GM19240 (cell line): Measurements from ENCODE around the gene C4orf33.
"Not testable (repeated sequence)": the region's sequence is repeated elsewhere in the genome, so short reads cannot be mapped to it uniquely, and the experiment has no call there.

Source experiments
- DNase-seq: peaks from one replicate; pipeline ENCODE4 v3.0.0; 2011; ENCODE audit warnings: low spot score; ENCODE audit not compliant: insufficient read length

C4orf33 gene

GRCh38 chr4:129095811-129096454 is at the start of gene C4orf33:
TSS of gene C4orf33 (plus strand) at chr4:129096152. CDS start at chr4:129102611, 6,459 bp downstream.
- peak; percentile 26 for DNase-seq

- no peak for DNase-seq
Observed at GRCh38 chr4:129059028-129059427, 36.9 kb upstream of the C4orf33 start.

DNA sequence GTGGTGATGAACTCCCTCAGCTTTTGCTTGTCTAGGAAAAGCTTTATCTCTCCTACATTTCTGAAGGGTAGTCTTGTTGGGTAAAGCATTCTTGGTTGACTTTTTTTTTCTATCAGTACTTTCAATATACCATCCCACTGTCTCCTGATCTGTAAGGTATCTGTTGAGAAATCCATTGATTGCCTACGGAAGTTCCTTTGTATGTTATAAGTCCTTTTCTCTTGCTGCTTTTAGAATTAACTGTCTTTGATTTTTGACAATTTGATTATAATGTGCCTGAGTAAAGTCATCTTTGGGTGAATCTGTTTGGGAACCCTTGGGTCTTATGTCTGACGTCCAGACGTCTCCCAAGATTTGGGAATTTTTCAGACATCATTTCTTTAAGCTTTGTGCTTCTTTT is 33.4 kb upstream of the C4orf33 start:
- DNase-seq = no peak

- no peak for DNase-seq
Observed at GRCh38 chr4:129063640-129064039, 32.3 kb upstream of the C4orf33 start.

GRCh38 chr4:129064717-129065116 is 31.2 kb upstream of the C4orf33 start:
- no peak for DNase-seq

GRCh38 chr4:129069537-129069936 is 26.4 kb upstream of the C4orf33 start:
- not testable (repeated sequence) for DNase-seq

DNA sequence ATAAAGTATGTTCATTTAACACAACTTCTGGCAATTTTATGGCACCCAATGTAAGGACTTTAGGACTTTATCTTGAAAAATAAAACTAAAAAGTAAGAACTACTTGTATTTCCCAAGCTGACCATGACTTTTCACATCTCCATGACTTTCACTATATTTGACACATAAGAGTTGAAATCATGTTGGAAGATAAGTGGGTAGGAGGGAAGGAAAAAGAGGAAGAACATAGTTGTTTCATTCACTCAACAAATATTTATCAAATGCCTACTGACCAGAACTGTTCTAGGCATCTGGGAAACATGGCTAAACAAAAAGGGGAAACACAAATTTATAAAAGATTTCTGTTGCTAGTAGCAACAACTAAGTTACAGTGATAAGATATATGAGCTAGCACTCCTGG is 18.6 kb upstream of the C4orf33 start:
- DNase-seq = no peak

- no peak for DNase-seq
Observed at GRCh38 chr4:129080129-129080528, 15.8 kb upstream of the C4orf33 start.

DNA sequence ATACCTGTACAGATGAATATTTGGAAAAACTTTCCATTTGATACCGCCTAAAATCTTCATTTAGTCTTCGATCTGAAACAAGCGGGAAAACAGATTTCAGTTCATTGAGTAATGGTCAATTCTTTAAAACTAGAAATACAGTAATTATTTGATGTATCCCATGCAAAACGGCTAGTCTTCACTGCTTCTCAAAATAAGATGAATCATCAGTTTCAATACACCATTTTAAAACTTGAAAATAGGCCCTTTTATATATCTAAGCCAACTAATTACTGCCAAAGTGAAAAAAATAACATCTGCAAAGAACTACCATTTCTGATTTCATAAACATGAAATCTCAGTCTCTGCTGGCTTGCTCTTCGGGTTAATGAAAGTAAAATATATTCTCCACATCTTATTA is 13.7 kb upstream of the C4orf33 start:
- DNase-seq = no peak

- DNase-seq = no peak
Observed at GRCh38 chr4:129085472-129085871, 10.5 kb upstream of the C4orf33 start.

GRCh38 chr4:129087516-129087915 is 8.4 kb upstream of the C4orf33 start:
- no peak for DNase-seq

DNA sequence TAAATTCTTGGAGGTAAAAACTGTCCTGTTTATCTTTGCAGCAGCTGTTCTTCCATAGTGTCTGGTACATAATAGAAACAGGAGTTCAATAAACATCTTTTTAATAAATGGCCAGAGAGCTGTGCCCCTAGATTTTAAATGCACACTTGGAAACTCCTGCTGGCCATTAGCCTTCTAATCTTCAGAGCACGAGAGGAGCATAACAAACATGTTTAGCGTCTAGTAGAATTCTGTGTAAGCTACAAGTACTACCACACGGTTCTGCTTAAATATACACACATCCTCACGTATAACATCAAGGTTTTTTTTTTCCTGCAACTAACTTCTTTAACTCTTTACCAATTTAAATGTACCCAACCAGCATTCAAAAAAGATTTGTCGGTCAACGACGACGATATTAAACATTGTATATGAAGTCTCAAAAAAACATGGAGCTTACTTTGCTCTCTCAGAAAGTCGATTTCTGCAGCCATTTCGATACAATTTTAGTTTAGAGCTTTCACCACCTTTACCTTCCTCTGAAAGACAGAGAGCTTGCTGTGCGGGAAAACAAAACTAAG is 3.2 kb upstream of the C4orf33 start:
- DNase-seq = no peak

DNA sequence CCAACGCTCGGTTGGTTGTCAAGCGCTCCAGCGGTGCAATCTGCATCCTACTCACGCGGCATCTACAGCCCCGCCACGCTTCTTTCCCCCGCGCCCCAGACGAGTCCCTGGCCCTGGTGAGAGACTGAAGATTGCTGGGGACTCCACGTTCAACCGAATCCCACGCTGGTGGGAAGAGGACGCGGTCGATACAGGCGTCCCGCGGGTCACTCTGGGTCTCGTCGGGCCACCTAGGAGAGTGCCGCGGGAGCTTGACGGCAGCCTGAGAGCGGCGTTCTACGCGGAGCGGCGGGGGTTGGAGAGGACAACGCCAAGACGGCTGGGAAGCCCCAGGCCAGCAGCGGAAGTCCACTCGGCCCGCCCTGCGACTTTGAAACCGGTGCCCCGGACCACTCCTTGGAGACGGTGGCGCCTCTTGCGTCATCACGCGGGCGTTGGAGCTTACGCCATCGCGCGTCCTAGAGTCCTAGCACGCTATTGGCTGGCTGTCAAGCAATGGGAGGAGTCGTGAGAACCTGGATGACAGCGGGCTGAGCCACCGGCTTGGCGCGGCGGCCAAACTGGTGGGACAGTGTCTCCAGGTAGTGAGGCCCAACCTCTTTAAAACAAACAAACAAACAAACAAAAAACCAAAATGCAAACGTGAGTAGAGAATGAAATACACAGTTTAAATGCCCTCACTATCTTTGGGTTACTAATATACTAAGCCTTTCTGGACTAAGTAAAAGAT is 2.6 kb upstream of the C4orf33 start, which contains the start of gene SCLT1:
SCLT1 (minus strand) TSS at position 349 of the 730 bp plus-strand sequence. CDS start 436 bp downstream, outside the sequence.
- peak; percentile 46 for DNase-seq

GRCh38 chr4:129094347-129094746 is 1.6 kb upstream of the C4orf33 start:
- no peak for DNase-seq

- no peak for DNase-seq
Observed at GRCh38 chr4:129098531-129099001, 2.6 kb downstream of the C4orf33 start.

- DNase-seq = no peak
Observed at GRCh38 chr4:129109965-129110824, 14.2 kb downstream of the C4orf33 start.

DNA sequence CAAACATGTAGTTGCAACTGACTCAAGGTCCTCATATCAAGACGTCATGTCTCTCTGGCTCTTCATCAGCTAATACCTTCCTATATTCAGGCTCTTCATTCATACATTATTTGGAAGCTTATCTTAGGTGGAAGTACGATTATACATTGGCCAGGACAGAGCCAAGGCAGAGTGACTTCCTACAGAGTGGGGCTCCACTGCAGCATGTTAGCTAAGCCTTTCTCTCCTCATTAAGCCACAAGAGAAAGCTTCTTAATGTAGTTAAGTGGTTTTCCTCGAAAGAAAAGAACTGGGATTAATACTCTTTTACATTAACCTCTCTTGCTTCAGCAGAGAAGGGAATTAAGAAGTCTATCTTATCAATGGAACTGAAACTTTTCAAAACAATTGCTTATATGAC is 15.0 kb downstream of the C4orf33 start:
- DNase-seq = no peak

- no peak for DNase-seq
Observed at GRCh38 chr4:129111919-129112318, 16.0 kb downstream of the C4orf33 start.

GRCh38 chr4:129113434-129113833 is 17.5 kb downstream of the C4orf33 start:
- DNase-seq = no peak

DNA sequence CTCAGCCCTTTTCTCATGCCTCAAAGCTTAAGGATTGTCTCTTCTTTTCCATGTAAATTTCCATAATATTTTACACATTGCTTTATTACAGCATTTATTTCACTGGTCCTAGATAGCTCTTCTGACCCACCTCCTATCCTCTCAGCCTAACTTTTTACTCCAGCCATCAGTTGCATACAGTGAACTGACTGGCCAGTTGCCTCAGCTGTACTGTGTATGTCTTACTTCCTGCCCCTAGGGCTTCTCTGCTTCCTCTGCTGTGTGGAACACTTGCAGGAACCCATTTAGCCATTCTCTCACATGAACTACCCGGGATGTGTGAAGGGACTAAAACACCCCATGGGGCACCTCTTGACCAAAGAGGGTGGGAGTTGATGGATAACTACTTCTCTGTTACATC is 18.0 kb downstream of the C4orf33 start:
- DNase-seq = no peak

DNA sequence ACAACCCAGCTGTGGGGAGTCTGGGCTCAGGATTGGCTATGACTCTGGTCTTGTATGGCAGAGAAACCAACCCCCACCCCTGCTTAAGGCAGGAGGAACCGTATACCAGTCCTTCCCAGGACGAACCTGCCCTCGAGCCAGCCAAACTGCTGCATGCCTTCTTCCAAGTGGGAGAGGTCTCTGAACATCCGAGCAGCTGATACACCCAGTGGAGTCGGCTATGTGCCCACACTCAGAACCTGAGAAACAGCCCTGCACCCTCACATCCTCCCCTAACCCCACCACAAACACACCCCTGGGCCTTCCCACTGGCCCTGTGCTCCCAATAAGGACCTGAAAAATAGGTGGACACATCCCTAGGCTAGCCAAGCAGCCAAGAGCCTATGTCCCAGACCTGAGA is 21.8 kb downstream of the C4orf33 start:
- no peak for DNase-seq
